ENCODE data around the gene NFX1.

The NFX1 gene

GRCh38 chr9:33267151-33267767 lies 23.1 kb upstream of the NFX1 start:
- DNase-seq: no peak

DNA sequence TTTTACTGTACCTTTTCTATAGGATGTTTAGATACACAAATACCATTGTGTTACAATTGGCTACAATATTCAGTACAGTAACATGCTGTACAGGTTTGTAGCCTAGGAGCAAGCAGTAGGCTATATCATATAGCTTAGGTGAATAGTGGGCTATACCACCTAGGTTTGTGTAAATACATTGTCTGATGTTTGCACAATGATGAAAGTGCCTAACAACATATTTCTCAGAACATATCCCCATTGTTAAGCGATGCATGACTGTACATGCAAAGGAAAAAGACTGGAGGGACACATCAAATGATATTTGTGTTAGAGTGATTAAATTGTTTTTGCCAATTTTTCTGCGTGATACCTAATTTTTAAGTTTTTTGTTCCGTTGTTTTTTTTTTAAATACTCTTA lies 20.2 kb upstream of the NFX1 start:
- DNase-seq: no peak

DNA sequence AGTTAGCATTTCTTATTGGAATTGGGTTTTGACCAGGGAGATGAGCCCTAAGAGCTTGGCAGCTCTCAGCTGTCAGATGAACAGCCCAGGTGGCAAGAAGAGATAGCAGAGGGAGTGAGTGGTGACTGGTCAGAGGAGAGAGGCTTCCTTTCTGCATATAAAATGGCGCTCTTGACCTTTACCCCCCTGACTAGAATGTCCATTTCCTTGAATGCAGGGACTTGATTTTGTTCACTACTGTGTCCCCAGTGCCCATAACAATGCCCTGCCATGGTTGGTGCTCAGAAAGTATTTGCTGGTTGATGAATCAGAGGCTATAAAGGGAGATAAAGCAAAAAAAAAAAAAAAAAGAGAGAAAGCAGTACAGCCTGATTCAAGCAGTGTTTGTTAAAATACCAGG lies 18.3 kb upstream of the NFX1 start:
- DNase-seq: no peak

- no peak for DNase-seq
Measured at GRCh38 chr9:33273266-33273971, 16.9 kb upstream of the NFX1 start.

GRCh38 chr9:33273972-33274328 lies 16.4 kb upstream of the NFX1 start:
- DNase-seq: no peak

DNA sequence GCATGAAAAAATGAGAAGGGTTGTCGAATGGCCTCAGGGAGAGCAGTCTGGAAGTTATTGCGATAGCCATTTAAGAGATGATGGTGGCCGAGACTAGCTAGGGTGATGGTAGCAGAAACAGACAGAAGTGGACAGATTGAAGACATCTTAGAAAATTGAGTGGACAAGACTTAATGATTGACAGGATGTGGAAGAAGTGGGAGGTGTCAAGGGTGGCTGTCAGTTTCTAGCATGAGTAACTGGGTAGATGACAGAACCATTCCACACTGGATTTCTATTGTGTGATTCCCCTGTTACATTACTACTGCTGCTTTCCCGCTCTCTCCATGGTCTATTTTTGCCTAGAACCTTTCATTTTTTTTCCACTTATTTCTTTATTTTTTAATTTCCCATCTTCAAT lies 12.8 kb upstream of the NFX1 start:
- DNase-seq: no peak

- no peak for DNase-seq
Measured at GRCh38 chr9:33285502-33285901, 4.8 kb upstream of the NFX1 start.

DNA sequence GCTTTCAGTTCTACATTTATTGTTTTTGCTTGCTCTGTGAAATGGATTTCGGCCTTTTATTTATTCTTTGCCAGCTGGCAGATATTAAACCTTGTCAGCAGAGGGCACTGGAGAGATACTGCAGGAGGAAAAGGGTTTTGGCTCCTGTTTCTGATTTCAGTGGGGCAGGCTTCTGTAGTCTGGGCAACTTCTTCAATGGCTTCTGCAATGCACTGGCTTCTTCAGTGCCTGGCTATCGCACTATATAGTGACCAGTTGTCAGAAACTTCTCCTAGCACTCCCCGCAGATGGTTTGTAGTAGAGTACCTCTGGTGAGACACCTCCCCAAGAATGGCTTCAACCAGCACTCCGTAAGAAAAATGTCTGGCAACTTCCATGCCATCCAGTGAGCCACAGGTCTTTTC lies 3.2 kb upstream of the NFX1 start:
- peak; percentile 81 for DNase-seq

GRCh38 chr9:33288235-33288634 lies 2.1 kb upstream of the NFX1 start:
- DNase-seq: no peak

DNA sequence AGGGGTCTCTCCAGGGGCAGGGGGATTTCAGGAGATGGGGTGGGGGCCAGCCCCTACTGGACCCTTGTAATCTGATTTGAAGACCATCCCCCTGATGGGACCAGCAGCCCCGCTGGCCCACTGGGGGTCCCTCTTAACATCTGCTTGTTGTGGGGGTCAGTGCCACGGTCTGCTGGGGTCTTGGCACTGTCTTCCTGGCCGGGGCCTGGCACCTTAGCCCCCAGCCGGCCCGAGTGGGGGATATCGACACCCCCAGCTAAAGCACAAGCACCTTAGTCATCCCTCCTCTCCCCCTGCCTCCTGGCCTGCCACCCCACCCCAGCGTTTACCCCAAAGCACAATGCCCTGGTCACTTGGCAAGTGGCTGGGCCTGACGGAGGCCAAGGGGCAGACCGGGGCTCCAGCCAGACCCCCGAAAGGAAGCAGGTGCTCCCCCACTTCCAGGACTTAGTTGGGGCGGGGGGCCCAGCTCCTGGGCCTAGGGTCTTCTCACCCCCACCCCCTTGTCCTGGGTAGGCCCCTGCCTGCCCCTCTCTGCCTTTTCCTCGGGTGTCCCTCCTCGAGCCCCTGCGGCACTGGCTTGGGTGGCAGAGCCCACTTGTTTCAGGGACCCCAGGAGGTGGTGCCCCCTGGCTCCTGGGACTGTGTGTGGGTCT lies 1.4 kb upstream of the NFX1 start:
- no peak for DNase-seq

DNA sequence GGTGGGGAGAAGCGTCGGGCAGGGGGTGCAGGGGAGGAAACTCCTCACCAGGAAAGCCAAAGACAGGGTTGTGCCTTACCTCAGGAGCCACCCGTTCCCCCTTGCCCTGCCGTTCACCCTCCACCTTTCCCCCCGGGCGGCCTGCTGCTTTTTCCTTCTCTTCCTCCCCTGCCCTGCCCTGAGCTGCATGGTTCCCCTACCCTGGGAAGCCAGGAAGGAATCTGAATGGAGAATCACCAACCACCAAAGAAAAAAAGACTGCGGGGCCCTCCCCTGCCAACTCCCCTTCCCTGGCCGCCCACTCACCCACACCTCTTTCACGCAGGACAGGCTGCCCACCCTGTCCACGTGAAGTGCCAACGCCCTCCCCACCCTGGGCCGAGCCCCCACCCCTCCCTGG lies 820 bp upstream of the NFX1 start:
- DNase-seq: peak; percentile 37

DNA sequence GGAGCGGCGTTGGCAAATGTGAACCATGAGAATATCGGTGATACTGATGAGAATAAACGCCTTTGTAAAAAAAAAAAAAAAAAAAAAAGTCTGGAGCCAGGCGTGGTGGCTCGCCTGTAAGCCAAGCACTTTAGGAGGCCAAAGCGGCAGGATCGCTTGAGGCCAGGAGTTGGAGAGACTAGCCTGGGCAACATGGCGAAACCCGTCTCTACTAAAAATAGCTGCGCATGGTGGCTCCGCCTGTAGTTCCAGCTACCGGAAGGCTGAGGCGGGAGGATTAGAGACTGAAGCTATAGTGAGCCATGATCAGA lies 425 bp upstream of the NFX1 start:
- DNase-seq: no peak

DNA sequence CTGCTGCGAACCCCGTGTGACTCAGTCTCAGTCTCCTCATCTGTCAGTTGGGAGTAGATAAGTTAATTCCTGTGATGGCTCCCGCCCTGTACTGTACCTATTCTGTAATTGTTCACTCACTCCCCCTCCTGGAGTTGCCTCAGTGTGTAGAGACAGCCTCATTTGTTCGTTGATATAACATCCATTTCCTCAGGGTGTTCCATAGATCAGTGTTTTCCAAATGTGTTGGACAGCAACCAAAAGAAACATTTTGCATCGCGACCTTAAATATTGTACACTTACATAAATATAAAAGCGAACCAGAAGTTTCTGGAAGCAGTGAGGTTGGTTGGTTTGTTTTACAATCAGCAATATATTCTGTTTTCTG lies 698 bp downstream of the NFX1 start:
- no peak for DNase-seq

GRCh38 chr9:33291901-33292300 lies 1.6 kb downstream of the NFX1 start:
- no peak for DNase-seq

- DNase-seq: no peak
Measured at GRCh38 chr9:33293782-33294181, 3.5 kb downstream of the NFX1 start.

GRCh38 chr9:33294670-33295432 lies 4.5 kb downstream of the NFX1 start:
- no peak for DNase-seq

DNA sequence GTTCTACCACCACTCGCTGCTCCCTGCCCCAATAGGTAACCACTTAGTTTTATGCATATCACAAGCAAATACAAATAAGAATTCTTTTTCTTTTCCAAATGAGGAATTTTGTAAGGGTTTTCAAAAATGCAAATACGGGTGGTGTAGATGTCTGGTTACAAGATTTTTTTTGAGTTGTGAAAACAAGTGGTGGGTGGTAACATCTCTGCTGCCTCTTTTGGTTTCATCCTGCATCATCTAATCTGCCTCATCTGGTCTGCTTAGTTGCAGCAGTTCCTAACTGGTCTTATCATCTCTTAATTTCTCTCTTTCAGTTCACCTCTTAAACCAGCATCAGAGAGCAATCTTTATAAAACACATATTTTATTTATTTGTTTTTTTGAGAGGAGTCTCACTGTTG lies 5.3 kb downstream of the NFX1 start:
- DNase-seq: no peak

GRCh38 chr9:33297432-33297831 lies 7.1 kb downstream of the NFX1 start:
- DNase-seq: peak; percentile 17

GRCh38 chr9:33300546-33300945 lies 10.2 kb downstream of the NFX1 start:
- DNase-seq: no peak

- no peak for DNase-seq
Measured at GRCh38 chr9:33304362-33304761, 14.0 kb downstream of the NFX1 start.

DNA sequence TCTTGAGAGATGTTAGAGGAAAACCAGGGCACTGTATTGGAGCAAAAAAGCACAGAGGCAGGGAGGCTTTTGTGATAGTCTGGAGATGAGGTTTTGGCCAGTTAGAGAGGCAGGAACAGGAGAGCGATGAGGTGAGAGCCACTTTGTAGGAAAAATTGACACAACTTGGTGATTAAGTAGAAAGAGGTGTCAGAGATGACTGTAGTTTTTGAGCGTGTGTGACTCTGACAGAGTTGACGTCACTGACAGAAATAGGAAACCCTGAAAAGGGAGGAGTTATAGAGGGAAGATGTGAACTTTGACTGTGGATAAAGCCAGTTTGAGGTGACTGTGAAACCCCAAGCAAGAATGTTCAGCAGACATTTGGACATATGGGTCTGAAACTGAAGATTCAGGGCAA lies 15.7 kb downstream of the NFX1 start:
- no peak for DNase-seq

DNA sequence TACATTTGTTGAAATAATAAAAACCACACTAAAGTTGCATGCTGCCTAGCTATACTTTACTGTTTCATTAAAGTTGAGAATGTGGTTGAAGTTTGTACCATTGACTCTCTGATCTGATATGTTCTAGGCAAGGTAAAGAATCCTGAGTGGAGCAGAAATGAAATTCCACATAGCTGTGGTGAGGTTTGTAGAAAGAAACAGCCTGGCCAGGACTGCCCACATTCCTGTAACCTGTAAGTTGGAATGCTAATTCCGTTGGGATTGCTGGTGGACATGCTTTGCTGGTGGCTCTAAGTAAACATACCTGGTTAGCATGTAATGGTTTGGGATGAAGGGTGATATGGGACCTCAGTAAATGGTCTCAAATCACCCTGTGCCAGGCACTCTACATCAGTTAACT lies 16.8 kb downstream of the NFX1 start:
- no peak for DNase-seq

DNA sequence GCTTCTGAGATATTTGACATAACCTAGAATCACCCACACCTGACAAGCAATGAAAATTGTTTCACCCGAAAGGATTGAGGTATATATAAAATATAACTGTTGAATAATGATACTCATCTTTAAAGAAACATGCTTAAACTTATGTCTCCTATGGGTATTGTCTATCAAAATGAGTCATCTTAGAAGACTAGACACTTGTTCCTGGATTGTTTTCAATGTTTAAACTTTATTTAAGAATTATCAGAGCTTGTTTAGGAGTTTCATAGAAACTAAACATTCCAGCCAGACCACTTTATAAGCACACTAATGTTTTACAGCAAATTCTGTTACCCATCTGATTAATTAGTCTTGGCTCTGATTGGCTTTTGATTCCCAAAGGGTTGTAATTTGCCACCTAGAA lies 19.6 kb downstream of the NFX1 start:
- DNase-seq: no peak

DNA sequence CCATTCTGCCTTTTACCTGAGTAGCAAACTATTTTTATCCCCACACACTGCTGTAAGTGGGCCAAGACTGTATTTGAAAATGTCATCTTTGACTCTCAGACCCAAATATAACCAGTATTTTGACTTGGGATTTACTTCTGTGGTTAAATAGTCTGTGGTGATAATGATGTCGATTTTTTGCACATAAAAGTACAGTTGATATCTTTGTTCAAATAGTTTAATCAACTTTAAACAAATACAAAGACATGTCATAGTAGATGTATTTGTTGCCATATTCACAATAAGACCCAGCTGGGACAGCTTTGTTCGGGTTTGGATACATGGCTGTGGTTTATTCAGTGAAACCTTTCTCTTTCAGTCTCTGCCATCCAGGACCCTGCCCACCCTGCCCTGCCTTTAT lies 20.4 kb downstream of the NFX1 start:
- no peak for DNase-seq
